ENCODE results near the gene LTB. TPM values are rescaled to one million over a fixed set of nuclear protein-coding genes. Genes with fewer than 3 reads are reported as not detected.

Gene LTB
- total RNA-seq, 1 donor from 2014 or later, result not detected

GRCh38 chr6:31541658-31542521, 40.3 kb downstream of the LTB start, which contains the start of gene DDX39B:
DDX39B (minus strand) TSS chr6:31542003; CDS start chr6:31540532, 1,471 bp downstream.
- peaks cover 25% of the 10 kb centered on the region for H3K36me3 Mint-ChIP-seq
- H3K9me3 Mint-ChIP-seq, result no peaks in the 10 kb centered on the region
- peaks cover 47% of the 10 kb centered on the region for H3K4me1 Mint-ChIP-seq
- peak within 1 kb of the TSS; percentile 99 for H3K4me3 Mint-ChIP-seq
- H3K27ac Mint-ChIP-seq, result peak within 1 kb of the TSS; percentile 100
- no peak for TF ChIP-seq CTCF (IDR thresholded peaks at IDR 0.05; ENCODE audit: unreplicated experiment)
- DNase-seq (ENCODE audit: low spot score in 2 of 2, unreplicated experiment in 2 of 2), result peak; percentile 86 to 89
- H3K27me3 Mint-ChIP-seq (ENCODE audit: low read depth), result no peaks in the 10 kb centered on the region

- no peak for TF ChIP-seq CTCF (IDR thresholded peaks at IDR 0.05; ENCODE audit: unreplicated experiment)
- Mint-ChIP-seq H3K4me1 (peaks cover 45% of the 10 kb centered on the region), H3K27ac (peak overlapping the region; percentile 100), H3K27me3 (ENCODE audit: low read depth) (no peaks in the 10 kb centered on the region), H3K9me3 (no peaks in the 10 kb centered on the region), H3K36me3 (peaks cover 31% of the 10 kb centered on the region), H3K4me3 (peak overlapping the region; percentile 99)
- DNase-seq (ENCODE audit: low spot score in 2 of 2, unreplicated experiment in 2 of 2), result peak in 1 of 2 experiments; percentile 50
Observed at GRCh38 chr6:31541059-31541657, 41.1 kb downstream of the LTB start.

- Mint-ChIP-seq H3K36me3 (peaks cover 36% of the 10 kb centered on the region), H3K9me3 (no peaks in the 10 kb centered on the region), H3K27ac (peak overlapping the region; percentile 93), H3K4me3 (peak overlapping the region; percentile 99), H3K4me1 (peaks cover 41% of the 10 kb centered on the region), H3K27me3 (ENCODE audit: low read depth) (no peaks in the 10 kb centered on the region)
- TF ChIP-seq CTCF (IDR thresholded peaks at IDR 0.05; ENCODE audit: unreplicated experiment), result no peak
- DNase-seq (ENCODE audit: low spot score in 2 of 2, unreplicated experiment in 2 of 2), result no peak
Observed at GRCh38 chr6:31540640-31541039, 41.6 kb downstream of the LTB start.

DNA sequence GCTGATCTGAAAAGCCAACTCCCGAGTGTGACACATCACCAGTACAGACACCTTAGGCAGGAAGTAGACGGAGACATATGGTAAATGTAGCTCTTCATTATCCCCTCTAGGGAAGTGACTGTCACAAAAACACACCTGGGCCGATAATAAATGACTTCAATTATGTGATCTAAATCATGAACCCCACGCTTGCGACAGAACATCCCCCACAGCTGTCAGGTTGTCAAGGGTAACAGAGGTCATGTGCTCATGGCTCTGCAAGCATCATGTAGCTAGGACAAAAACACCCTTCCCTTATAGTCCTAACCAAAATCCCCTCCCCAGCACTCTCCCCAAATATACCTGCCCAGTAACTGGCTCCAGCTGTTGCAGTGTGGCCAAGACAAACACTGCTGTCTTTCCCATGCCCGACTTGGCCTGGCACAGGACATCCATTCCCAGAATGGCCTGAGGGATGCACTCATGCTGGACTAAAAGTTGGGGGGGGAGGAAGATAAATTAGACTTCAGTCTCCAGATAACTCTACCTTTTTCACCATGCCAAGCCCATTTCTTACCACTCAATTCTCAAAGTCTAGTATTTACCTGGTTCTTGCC, 43.3 kb downstream of the LTB start:
- H3K9me3 Mint-ChIP-seq, result no peaks in the 10 kb centered on the region
- no peak for TF ChIP-seq CTCF (IDR thresholded peaks at IDR 0.05; ENCODE audit: unreplicated experiment)
- H3K4me1 Mint-ChIP-seq, result peaks cover 41% of the 10 kb centered on the region
- peak overlapping the region; percentile 99 for H3K4me3 Mint-ChIP-seq
- H3K36me3 Mint-ChIP-seq, result peaks cover 46% of the 10 kb centered on the region
- H3K27me3 Mint-ChIP-seq (ENCODE audit: low read depth), result no peaks in the 10 kb centered on the region
- no peak for DNase-seq (ENCODE audit: low spot score in 2 of 2, unreplicated experiment in 2 of 2)
- H3K27ac Mint-ChIP-seq, result peak overlapping the region; percentile 64

DNA sequence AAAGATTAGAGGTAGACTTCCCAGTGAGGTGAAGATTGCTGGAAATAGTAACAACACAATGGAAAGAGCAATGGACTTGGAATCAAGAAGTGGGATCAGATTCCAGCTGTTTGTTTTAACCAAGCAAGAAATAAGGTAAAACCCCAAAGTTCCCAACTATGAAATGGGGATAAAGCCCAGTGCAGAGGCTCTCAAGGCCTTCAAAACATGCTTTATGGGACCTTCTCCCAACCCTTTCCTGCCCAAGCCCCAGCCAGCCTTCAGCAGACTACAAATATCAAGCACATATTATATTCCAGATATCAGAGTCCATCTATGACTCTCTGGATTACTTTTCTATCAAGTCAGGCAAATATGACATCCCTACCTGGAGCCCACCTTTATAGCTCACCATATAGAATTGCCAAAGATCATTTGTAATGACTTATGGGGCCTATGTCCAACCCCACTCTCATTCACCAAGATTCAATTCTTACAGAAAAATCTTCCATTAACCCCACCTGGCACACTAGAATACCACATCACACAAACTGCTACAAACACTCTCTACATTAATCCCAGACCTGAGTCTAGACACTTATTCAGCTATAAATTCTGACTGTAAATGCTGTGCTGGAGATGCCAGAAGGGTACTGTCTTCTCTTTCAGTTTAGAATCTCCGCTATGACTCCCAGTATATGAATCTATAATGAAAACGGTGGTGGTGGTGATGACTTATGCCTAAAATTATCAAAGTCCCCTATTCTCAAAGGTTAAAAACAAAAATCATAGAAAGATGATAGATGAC, 46.5 kb downstream of the LTB start:
- Mint-ChIP-seq H3K9me3 (no peaks in the 10 kb centered on the region), H3K4me1 (peaks cover 27% of the 10 kb centered on the region), H3K4me3 (no peak overlapping the region), H3K36me3 (peaks cover 64% of the 10 kb centered on the region), H3K27me3 (ENCODE audit: low read depth) (no peaks in the 10 kb centered on the region), H3K27ac (no peak overlapping the region)
- no peak for DNase-seq (ENCODE audit: low spot score in 2 of 2, unreplicated experiment in 2 of 2)
- no peak for TF ChIP-seq CTCF (IDR thresholded peaks at IDR 0.05; ENCODE audit: unreplicated experiment)
